Stimulated activated CD8-positive, alpha-beta memory T cell treated with anti-CD3 and anti-CD28 coated beads, Interleukin-7, amount 100 ng/mL, for 24 hours (primary cell): ENCODE data around the gene NRXN3.

Experiments
- DNase-seq: peaks from one replicate; pipeline ENCODE4 v3.0.0-alpha.2; 2020; ENCODE audit warnings: low read depth

Gene NRXN3

DNA sequence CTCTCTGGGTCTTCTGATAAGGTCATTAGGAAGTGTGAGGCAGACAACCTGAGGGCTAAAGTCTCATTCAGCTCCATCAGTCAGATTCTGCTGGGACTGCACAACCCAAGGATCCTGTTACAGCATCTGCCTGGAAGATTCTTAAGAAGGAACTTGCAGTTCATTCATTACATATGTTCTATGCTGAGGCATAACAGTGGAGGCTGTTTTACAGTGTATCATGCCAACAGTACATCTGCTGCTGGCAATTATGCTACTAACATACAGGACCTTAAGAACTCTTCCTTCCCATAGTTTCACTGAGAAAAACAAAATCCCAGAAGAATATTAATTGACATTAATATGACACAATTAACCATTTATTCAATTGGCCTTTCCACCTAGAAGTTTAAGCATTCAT lies 1072.5 kb downstream of the NRXN3 start:
- DNase-seq, result no peak

DNA sequence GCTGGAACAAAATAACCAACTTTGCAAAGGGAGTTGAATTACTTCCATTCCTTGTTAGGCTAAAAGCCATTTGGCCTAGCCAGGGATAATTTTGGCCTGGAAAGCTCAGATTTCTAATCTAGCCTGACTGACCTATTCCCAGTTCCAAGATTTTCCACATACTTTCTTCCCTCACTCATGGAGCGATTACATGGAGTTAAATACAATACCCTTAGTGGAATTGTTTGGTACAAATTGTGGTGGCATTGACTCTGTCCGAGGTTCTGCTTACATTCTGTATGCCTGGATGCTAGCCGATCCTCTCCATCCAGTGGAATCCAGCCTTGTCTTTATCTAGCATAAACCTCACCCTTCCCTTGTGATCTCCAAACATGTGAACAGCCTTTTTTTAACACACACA lies 1076.0 kb downstream of the NRXN3 start:
- DNase-seq, result no peak

DNA sequence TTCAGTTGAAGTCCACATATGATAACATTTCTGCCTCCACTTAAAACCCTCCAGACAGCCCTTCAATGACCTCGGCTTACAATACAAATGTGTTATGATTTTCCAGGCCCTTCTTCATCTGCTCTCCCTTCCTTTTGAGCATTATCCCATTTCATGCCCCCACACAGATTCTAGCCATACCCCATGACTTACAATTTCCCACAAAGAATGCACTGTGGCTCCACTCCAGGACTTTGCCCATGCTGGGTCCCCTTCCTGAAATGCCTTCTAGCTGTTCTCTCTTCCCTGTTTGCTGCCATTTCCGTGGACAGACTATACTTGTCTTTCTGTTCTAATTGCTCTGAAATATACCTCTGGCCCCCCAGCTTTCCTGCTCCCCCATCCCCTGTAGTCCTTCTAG lies 1078.0 kb downstream of the NRXN3 start:
- no peak for DNase-seq

DNA sequence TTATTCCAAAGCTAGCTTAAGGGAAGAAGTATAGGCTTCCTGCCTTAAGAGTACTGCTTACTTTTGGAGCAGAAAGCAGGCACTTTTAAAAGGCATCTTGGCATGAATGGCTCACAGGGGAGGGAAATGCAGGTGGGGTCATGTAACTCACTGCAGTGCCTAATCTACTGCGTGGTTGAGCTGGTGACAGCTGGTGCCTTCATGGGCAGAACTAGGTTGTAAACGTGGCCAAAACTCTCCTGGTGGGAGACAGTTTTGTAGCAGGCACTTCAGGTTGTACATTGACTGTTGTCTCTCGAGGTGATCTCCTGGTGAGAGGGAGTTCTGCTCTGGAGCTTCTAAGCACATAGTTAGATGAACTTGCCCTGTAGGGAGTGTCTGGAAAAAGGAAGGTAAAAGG lies 1078.6 kb downstream of the NRXN3 start:
- DNase-seq, result no peak

DNA sequence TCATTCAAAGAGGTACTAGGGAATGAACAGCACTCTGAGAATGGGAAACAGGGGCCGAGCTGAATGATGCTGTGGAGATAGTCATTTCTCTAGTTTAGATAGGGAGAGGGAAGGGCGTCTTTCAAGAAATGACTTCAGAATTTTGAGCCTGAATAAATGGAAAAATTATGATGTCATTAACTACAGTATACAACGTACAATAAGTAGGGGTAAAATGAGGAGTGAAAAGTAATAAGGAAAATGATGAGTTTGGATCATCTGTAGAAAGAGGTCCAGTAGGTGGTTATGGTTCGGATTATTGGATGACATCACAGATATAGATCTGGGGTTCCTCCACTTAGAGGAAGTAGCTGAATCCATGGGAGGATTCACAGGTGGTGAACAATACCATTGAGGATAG lies 1081.1 kb downstream of the NRXN3 start:
- DNase-seq, result no peak

DNA sequence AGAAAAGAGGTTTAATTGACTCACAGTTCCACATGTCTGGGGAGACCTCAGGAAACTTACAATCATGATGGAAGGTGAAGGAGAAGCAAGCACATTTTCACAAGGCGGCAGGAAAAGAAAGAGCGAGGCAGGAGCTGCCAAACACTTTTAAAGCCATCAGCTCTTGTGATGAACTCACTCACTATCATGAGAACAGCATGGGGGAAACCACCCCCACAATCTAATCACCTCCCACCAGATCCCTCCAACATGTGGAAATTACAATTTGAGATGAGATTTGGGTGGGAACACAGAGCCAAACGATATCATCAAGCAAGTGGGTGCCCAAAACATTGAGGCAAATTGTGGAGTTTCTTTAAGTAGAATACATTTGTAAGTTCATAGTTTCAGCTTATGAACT lies 1083.4 kb downstream of the NRXN3 start:
- no peak for DNase-seq

DNA sequence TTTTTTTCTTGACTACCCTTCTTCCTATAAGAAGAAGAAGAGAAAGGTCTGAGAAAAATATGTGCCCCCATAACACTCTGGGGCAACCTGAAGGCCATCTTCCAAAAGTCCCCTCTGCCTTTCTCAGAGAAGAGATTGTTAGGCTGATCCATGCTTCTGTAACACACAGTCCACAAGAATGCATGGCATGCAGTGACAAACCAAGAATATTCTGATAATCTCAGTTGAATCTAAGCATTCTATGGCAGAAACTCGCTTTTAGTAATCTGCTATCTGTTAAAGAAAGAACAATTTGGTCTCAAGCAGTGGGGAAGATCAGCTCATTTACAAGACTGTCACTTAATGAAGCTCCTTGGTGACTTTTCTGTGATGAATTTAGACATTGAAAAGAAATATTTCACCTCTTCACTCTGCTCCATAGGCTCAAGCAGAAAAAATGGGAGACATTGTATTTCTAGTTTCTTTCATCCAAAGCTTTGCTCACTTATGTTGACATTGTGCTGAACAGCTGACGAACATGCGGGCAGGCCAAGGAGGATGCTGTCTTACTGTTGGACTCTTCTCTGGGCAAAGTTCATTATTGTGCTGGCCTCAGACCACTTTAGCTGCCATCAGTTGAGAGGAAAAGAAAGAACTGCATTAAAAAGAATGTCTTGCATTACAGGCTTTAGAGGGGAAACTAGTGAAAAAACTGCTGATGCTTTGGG lies 1084.0 kb downstream of the NRXN3 start:
- DNase-seq, result no peak

DNA sequence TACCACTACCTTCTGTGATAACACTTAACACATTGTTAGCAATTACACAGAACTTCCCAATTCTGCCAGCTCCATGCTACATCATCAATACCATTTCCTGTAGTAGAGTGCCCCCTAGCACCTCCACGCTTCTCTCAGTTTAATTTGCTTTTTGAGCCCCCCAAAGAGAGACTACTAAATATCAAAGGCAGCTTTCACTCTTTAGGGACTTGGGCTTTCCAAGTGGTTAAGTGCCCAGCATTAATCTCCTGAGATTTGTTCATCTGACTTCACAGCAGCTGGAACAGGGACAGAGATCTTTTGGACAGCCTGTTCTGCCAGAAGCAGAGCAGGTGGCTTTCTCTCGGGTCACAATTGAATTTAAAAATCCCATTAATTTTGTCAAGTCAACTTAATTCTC lies 1086.2 kb downstream of the NRXN3 start:
- no peak for DNase-seq

DNA sequence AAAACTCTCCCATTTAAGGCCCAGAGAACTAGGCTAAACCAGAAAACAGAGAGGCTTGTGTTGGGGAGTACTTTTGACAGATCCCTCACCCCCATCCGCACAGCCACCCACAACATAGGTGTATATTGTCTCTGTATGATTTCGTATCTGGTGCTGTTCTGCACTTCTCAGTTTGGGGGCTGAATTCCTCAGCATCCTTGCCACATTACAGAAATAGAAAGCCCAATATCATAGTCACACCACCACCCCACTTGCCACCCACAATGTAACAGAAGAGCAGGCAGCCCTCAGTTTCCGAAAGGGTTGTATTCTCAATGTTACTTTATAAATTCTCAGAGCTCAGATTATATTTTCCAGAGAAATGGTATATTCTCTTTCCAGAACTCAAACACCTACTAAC lies 1090.2 kb downstream of the NRXN3 start:
- DNase-seq, result no peak

DNA sequence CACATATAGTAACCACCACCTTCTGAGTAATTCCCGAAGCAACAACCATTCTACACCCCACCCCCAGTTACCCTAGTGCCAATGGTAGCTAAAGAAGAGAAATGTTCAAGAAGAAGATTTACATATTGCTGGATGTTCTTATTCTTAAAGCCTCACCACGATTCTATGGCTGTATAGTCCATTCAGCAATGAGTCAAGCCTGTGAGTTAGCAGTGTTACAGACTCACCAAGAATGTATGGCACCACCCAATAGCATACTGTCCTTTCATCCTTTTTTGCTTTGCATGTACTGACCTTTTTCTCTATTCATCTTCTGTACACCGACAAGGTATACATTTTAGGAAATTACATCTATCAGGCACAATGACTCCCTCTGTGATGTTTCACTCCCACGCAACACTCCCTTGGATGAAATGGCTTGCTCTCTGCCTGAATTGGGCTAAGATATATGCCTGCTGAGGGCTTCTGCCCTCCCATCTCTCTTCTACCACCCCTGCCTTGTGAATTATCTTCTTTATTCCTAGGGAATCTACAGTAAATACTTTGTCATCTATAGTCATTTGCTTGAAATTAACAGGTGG lies 1095.3 kb downstream of the NRXN3 start:
- no peak for DNase-seq

DNA sequence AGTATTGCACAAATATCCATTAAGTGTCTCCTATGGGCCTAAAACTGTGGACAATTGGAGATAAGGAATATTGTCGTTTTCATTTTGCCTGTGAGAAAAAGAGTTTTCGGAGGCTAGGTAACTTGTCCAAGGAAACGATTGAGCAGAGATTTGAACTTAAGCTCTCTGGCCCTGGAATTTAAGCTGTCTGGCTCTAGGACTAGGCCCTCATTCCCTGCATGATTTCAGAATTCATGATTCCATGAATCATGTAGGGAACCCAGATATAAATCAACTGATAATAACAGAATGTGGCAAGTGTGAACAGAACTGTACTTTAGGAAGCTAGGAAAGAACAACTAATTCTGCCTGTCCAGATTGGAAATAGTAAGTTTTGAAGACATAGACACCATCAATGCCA lies 1100.2 kb downstream of the NRXN3 start:
- DNase-seq, result no peak

DNA sequence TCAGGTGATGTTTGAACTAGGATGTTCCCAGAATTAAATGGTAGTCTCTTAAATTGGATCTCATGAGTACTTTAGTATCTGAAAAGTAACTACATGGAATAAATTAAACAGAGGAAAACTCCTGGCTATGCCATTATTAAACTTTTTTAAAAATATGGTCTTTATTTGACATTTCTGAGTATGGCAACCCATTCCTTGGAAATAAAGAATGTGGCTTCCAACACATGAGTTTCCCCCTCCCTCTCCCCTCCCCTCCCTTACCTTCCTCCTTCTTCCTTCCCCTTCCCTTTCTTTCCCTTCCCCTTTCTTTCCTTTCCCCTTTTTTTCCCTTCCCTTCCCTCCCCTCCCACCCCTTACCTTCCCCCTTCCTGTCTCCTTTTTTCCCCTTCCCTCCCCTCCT lies 1100.9 kb downstream of the NRXN3 start:
- DNase-seq, result no peak

DNA sequence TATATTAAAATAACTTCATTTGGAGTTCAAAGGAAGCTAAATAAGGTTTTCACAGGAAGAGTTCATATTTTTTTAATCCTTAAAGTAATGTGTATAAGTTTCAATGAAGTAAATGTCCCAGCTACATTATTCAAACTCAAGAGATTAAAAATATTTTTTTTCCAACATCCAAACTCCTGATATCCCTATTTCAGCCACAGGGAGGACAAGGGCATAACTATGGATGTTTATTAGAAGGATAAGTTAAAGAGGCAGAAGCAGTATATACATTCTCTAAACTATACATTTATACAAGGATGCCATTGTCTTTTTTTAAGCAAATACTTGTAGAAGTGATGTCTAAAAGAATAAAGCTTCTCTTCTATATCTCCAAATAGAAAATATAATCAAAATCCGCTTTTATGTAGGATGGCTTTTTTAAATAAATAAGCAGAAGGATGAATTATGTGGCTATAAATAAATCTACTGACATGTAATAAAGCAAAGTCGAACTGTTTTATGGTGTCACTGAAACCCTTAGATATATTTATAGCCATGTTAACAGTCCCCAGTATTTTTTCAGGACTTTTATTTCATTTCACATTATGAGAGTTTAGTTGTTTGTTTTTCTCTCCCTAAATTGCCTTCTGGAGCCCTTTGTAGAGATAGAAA lies 1104.6 kb downstream of the NRXN3 start:
- no peak for DNase-seq

DNA sequence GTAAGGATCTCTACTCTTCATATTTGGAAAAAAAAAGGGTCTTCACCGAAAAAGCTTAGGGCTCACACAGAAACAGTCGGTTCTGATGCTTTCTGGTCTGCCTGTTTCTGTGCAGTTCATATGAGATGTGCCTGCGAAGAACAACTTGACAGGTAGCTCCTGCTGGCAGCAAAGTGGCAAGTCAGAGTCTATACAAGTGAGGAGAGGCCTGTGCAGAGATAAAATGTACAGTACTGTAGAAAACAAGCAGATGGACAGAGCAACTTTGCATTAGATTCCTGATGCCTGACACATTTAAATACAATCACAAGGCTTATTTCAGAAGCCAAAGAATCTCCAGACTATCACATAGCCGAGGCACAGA lies 1105.1 kb downstream of the NRXN3 start:
- no peak for DNase-seq

DNA sequence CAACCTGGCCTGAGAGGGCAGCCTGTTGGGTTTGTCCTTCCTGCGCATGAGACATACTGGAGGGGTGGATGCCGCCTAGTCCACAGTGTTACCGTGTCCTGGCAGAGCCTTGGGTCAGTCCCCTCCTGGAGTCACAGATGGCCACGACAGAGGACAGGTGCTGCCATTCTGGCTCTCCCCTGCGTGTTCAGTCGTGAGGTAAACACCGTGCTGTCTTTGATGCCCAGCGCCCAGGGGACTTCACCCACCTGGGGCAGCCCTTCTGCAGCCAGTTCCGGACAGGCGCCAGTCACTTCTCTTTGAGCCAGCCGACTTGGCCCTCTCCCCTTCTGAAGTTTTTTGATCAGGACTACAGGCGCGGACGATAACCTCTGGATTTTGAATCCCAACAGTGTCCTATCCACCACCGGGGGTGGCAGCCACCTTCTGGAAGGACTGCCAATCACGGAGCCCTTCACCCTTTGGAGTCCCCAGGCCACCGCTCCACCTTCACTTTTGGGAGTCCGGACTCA lies 1108.2 kb downstream of the NRXN3 start:
- DNase-seq, result no peak

DNA sequence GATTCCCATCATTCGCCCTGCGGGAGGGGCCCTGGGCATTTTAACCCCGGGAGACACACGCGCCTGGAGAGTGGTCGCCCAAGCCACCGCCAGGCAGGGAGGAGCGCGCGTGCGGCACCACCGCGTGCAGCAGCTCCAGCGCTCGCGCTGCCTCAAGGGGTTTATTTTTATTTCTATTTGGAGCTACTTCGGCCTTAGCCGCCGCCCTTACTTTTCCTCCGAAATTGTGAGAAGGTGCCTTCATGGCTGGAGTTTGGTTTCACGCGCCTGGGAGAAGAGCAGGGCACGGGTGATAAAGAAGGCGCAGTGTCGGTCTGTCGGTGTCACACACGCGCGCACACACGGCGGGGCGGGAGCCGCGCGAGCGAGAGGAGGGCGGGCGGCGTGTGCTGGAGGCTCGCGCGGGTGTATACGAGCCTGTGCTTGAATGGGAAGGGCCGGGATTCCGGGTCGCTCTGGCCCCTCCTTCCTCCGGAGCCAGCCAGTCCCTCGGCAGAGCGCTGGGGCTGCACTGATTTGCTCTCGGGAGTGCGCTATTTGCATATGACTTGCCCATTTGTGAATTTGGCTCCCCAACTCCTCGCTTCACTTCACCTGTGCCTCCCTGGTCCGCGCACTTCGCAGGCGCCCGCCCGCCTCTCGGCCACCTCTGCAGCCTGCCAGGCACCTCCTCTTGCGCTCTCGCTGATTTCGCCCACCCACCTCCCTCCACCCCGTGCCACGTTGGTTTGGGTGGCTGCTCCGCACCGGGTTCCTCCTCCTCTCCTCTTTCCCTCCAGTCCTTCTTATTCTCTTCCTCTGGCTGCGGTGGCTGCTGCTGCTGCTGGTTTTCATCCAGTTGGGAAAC lies 1108.8 kb downstream of the NRXN3 start:
- DNase-seq, result no peak

DNA sequence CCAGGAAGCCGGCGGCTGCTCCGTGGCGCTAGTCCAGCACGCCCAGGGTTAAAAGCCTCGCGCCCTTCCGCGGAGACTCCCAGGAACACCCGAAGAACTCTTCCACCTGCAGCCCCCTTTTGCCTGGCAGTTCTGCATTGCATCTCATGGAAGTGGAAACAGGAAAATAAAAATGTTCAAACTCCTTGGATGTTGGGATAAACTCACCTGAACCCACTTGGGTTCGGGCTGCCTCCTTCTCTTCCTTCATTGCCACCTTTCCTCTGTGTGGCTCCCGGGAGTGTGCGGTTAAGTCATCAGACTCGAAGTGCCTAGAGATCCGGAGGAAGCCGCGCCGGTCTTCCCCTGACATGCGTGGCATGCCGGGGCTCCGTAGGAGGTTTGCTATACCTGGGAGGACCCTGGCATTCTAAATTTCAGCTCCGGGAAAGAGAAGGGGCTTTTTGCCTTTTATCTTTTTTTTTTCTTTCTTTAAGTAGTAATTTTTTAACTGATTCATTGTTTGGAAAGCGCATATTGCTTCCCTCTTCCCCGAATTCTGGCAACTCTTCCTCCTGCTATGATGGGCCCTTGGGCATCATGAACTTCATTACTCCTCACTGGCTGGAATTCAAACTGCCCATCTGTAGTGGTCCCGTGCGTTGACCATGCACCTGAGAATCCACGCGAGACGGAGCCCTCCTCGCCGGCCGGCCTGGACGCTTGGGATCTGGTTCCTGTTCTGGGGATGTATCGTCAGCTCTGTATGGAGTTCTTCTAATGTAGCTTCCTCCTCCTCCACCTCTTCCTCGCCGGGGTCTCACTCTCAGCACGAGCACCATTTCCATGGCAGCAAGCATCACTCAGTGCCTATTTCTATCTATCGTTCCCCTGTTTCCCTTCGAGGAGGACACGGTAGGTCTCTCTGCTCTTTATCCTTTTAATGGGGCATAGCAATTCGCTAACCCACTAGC lies 1109.7 kb downstream of the NRXN3 start:
- DNase-seq, result no peak

DNA sequence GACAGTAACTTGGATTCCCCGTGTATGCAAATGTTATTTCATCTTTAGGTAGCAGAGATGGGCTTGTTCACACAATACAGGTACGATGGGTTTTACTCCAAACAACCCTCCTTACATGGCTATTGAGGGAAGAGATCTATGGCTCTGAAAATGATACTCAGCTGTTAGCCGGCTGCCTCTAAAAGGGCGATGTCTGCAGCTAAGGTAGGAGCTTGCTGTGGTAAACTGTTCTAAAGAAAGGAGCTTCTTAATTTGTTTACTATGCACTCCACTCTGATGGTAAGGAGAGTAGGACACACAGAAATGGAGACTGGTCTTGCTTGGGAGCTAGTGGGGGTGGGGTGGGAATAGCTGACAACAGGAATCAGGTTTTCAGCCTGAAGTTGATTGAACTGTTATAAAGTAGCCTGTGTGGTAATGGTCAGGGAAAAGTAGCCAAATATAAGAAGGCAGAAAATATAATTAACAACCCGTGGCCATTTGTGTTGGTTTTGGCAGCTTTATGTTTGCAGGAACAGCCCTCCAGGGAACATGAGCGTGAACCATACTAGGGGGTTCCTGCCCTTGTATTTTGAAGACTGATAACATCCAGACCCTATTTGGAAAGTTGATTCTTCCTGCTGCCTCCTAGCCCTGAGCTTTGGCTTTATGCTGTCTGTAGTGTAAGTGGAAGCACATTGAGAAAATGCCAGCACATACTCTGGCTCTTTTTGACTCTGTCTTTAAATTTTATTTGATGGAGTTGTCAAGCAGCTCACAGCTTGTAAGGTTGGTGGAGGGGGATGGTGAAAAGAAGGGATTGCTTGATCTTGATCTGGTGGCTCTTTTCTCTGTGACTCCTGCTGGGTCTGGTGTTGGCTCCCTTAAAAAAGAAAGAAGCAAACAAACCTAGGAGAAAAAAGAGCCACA lies 1111.3 kb downstream of the NRXN3 start:
- no peak for DNase-seq

DNA sequence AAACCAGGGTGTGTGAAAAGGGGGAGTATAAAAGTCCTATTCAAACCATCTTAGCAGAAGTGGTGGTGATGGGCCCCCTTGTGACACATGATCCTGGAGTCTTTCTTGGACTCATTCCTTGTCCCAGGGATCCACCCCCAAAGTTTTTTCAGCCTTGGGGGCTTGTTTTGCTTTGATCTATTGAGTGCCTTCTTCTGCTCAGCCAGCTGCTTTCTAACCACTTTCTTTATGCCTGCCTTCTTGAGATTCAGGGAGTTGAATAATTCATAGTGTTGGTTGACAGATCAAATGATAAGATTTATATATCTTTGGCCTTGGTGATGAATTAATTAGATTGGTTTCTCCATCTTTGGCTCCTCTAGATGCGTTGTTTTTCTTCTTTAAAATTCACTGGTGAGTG lies 1114.4 kb downstream of the NRXN3 start:
- DNase-seq, result no peak

DNA sequence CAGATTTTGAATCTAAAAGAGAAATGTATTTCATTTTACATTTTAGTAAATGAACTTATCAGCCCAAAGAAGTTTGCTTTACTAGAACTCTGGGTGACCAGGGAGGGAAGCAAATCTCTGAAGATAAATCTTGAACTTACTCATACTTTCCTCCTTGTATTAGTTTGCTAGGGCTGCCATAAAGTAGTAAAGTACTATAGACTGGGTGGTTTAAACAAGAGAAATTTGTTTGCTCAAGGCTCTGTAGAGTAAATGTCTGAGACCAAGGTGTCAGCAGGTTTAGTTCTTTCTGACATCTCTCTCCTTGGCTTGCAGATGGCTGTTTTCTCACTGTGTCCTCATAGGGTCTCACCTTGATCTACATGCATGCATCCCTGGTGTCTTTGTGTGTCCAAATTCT lies 1115.1 kb downstream of the NRXN3 start:
- no peak for DNase-seq
